ENCODE data around the gene EDEM2.
A peak's percentile ranks its signal among the peaks of the same experiment; 100 is the strongest.

EDEM2 gene

GRCh38 chr20:35133735-35134134, 13.4 kb downstream of the EDEM2 start:
- no peak for DNase-seq (ENCODE audit: low read depth)
- H3K4me3 ChIP-seq (ENCODE audit: low read length): no peak overlapping the region
- TF ChIP-seq CTCF (IDR thresholded peaks at IDR 0.05; ENCODE audit: insufficient read depth, low read depth, low read length, missing control alignments): no peak

DNA sequence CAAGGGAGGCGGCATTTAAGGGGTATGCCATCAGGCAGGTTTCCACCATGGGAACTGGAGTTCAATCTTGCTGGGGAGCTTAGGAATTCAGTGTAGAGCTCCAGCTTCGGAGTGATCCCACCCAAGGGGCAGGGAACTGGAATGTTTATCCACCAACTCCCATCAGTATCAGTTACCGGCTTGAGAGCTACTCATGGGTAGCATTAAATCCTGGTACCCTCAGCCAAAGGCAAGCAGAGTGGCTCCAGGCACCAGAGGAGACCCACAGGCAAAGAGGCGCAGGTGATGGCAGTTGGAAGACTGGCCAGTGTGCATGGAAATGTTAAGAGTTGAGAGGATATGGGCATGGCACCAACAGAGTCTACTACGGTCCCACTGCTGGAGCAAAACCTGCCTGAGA, 14.1 kb downstream of the EDEM2 start:
- TF ChIP-seq CTCF (IDR thresholded peaks at IDR 0.05; ENCODE audit: insufficient read depth, low read depth, low read length, missing control alignments): no peak
- no peak for DNase-seq (ENCODE audit: low read depth)
- H3K4me3 ChIP-seq (ENCODE audit: low read length): no peak overlapping the region

DNA sequence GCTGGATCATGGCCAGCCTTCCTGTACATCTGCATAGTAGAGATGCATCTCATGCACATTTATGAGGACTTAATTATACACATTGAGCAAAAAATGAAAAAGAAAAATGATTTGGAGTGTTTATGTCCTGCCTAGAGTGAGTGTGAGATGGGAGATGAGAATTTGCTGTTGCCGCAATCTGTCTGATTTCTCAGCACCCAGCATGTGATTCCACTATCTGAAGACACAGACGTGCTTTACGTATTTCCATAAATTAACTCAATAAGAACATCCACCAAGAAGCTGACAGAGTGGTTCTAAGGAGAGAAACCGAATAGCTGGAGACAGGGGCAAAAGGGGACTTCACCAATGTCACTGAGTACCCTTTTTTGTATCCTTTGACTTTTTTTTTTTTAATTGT, 15.2 kb downstream of the EDEM2 start:
- DNase-seq (ENCODE audit: low read depth): no peak
- H3K4me3 ChIP-seq (ENCODE audit: low read length): no peak overlapping the region
- TF ChIP-seq CTCF (IDR thresholded peaks at IDR 0.05; ENCODE audit: insufficient read depth, low read depth, low read length, missing control alignments): no peak

GRCh38 chr20:35129647-35130069, 17.5 kb downstream of the EDEM2 start:
- H3K4me3 ChIP-seq (ENCODE audit: low read length): no peak overlapping the region
- no peak for TF ChIP-seq CTCF (IDR thresholded peaks at IDR 0.05; ENCODE audit: insufficient read depth, low read depth, low read length, missing control alignments)
- peak; percentile 89 for DNase-seq (ENCODE audit: low read depth)

DNA sequence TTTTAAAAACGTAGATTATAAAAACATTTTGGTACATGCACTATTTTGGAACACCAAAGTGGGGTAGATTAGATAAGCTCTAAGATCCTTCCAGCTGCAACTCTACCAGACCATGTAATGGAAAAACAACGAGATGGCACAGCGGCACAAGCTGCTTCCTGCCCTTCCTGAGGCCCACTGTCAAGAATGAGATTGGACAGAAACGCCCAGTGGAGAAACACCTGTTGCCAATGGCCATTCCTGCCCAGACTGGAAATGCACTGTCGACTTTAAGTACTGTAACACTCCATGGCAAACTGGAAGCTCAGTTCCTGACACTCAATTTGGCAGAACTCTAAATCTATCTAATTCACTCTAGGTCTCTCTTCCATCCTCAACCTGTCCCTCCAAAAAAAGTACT, 21.4 kb downstream of the EDEM2 start:
- no peak for TF ChIP-seq CTCF (IDR thresholded peaks at IDR 0.05; ENCODE audit: insufficient read depth, low read depth, low read length, missing control alignments)
- no peak for DNase-seq (ENCODE audit: low read depth)
- no peak overlapping the region for H3K4me3 ChIP-seq (ENCODE audit: low read length)

DNA sequence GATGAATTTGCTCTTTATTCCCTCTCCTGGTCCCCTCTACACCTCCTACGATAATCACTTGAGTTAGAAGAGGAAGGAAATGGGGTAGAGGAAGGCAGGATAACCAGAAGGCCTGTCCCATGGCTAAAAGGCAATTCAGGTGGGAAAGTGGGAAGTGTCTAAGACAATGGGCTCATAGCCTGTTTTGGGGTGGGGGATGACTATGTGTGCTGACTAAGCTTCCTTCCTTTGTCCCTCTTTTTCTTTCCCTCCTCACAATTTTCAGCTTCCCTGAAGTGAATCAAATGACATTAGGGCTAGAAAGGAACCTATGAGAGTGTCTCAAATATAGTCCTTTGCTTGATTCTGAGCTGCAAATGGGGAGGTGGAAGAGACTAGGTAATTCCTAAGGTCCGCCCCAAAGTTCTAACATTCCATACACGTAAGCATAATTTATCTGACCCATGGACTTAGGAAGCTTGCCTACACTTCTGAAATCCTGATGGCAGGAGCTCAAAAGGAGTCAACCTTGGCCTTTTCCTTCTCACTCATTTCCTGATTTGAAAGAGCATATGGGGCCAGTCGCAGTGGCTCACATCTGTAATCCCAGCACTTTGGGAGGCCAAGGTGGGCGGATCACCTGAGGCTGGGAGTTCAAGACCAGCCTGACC, 24.3 kb downstream of the EDEM2 start:
- no peak for DNase-seq (ENCODE audit: low read depth)
- H3K4me3 ChIP-seq (ENCODE audit: low read length): no peak overlapping the region
- TF ChIP-seq CTCF (IDR thresholded peaks at IDR 0.05; ENCODE audit: insufficient read depth, low read depth, low read length, missing control alignments): no peak

GRCh38 chr20:35121186-35121585, 25.9 kb downstream of the EDEM2 start:
- no peak for TF ChIP-seq CTCF (IDR thresholded peaks at IDR 0.05; ENCODE audit: insufficient read depth, low read depth, low read length, missing control alignments)
- no peak overlapping the region for H3K4me3 ChIP-seq (ENCODE audit: low read length)
- DNase-seq (ENCODE audit: low read depth): no peak
